T-cell (primary cell): Measurements from ENCODE around the gene UNC5C. TPM values are rescaled to one million over a fixed set of nuclear protein-coding genes. Genes with fewer than 3 reads are reported as not detected.

ENCODE experiments used
- ATAC-seq, 4 experiments: fragments of 200-7000 bp in 3 of 4; fragments of 150-1000 bp in 1 of 4; cut with Tn5 transposase; replicated peaks in 1 of 4; 1 replicate in 3 of 4; 2 replicates in 1 of 4; pipeline ENCODE4 v1.10.0; 2021; ENCODE audit warnings: moderate library complexity in 3 of 4, mild to moderate bottlenecking in 2 of 4, moderate number of reproducible peaks in 1 of 4
- CTCF ChIA-PET, 2 donors: fragments of 300-600 bp; sonication (Branson Sonifier 250); formaldehyde crosslinking; loops; one replicate each; lab custom pipeline; 2022; ENCODE audit warnings: antibody characterized with exemption in 2 of 2; lab: Charles Lee
- POLR2A ChIA-PET, 2 donors: fragments of 300-600 bp; sonication (Branson Sonifier 250); formaldehyde crosslinking; loops; one replicate each; lab custom pipeline; 2022; ENCODE audit warnings: antibody characterized with exemption in 2 of 2; lab: Charles Lee
- DNase-seq, 35 experiments: peaks; one replicate each; pipeline versions ENCODE4 v3.0.0 to v3.0.0-alpha.2; 2013 to 2023
- H3K27ac ChIP-seq: one replicate; pipeline ENCODE4 v1.5.1; 2013; ENCODE audit warnings: low read length
- H3K27me3 ChIP-seq, 2 experiments: replicated peaks in 1 of 2; 1 replicate in 1 of 2; 2 replicates in 1 of 2; pipeline versions ENCODE4 v1.6.1 to v1.7.0; 2013; ENCODE audit warnings: low read length in 1 of 2, mixed read lengths in 1 of 2; ENCODE audit not compliant: control insufficient read depth in 2 of 2, insufficient read depth in 2 of 2; ENCODE audit errors: extremely low read depth in 1 of 2
- H3K36me3 ChIP-seq, 2 donors: 1 replicate in 1 of 2; 2 replicates in 1 of 2; pipeline versions ENCODE4 v1.6.1 to v1.7.0; 2013; ENCODE audit warnings: low read length in 1 of 2; ENCODE audit not compliant: control insufficient read depth in 2 of 2, insufficient read depth in 1 of 2; ENCODE audit errors: extremely low read depth in 1 of 2
- H3K4me1 ChIP-seq, 2 experiments: 1 replicate in 1 of 2; 2 replicates in 1 of 2; pipeline versions ENCODE4 v1.6.1 to v1.7.0; 2013; ENCODE audit warnings: low read length in 2 of 2, mixed read lengths in 1 of 2; ENCODE audit not compliant: insufficient read depth in 2 of 2, control insufficient read depth in 1 of 2; ENCODE audit errors: extremely low read depth in 1 of 2
- H3K4me3 ChIP-seq, 2 donors: 1 replicate in 1 of 2; 2 replicates in 1 of 2; pipeline versions ENCODE4 v1.5.1 to v1.7.0; 2013; ENCODE audit warnings: mild to moderate bottlenecking in 2 of 2, low read length in 1 of 2, moderate library complexity in 1 of 2; ENCODE audit not compliant: control insufficient read depth in 1 of 2; ENCODE audit errors: extremely low read depth in 1 of 2
- H3K9me3 ChIP-seq: 2 replicates; pipeline ENCODE4 v1.7.0; 2013
- H3K27ac Mint-ChIP-seq, 2 donors: one replicate each; pipeline ENCODE4 v1.8.0; 2020 to 2021; ENCODE audit warnings: mild to moderate bottlenecking in 2 of 2, mixed read lengths in 2 of 2
- H3K27me3 Mint-ChIP-seq, 2 donors: one replicate each; pipeline ENCODE4 v1.8.0; 2021 to 2022; ENCODE audit warnings: mixed read lengths in 2 of 2
- H3K36me3 Mint-ChIP-seq: one replicate; pipeline ENCODE4 v1.8.0; 2021; ENCODE audit warnings: mixed read lengths
- H3K4me1 Mint-ChIP-seq, 3 donors: one replicate each; pipeline ENCODE4 v1.8.0; 2020 to 2022; ENCODE audit warnings: mixed read lengths in 3 of 3, mild to moderate bottlenecking in 1 of 3
- H3K4me3 Mint-ChIP-seq, 3 donors: one replicate each; pipeline ENCODE4 v1.8.0; 2020 to 2022; ENCODE audit warnings: mild to moderate bottlenecking in 3 of 3, mixed read lengths in 3 of 3, moderate library complexity in 3 of 3
- H3K9me3 Mint-ChIP-seq, 3 donors: one replicate each; pipeline ENCODE4 v1.8.0; 2020 to 2022; ENCODE audit warnings: mixed read lengths in 3 of 3
- WGBS: methylation state at CpG from one replicate; pipeline ENCODE4 v1.1.5; 2013; ENCODE audit warnings: missing lambda C conversion rate; ENCODE audit not compliant: insufficient coverage; 5-methylcytosine and 5-hydroxymethylcytosine counted together
- total RNA-seq, 35 experiments: library from RNA in 6 of 35; stranded (reverse) in 6 of 35; fragments of 120-200 nt in 1 of 35; gene quantifications; one replicate each; pipeline versions ENCODE4 v1.2.1 to v1.2.4 and lab custom pipeline; 2013 to 2026

Gene UNC5C
- total RNA-seq, 5 donors from 2014 or later (not counting 1 experiment from before 2014, with no cell fraction given), result not detected

DNA sequence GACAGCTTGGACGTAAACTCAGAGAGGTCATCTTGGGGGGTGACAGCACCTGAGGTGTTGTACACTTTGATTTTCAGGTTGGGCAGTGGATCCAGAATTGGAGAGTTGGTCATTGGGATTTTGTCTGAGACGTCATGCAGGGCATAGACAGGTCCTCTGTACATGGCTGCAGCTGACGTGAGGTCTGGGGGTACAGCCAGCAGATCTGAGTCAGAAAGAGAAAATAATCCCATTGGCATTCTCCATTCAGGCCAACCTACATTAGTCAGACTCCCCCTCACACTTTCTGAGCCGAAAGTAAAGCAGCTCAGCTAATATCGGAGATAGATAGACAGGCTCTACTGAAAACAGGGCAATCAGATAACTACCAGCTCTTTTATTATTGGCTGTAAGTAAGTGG is 329.7 kb downstream of the UNC5C start:
- no peaks in the 10 kb centered on the region for H3K4me1 ChIP-seq
- DNase-seq, result no peak
- no peak overlapping the region for H3K4me3 ChIP-seq
- CTCF ChIA-PET, result no interaction called here
- no peaks in the 10 kb centered on the region for H3K36me3 ChIP-seq
- no peaks in the 10 kb centered on the region for H3K9me3 ChIP-seq
- 92% methylated on average over 2 of the region's 5 CpGs for WGBS
- Mint-ChIP-seq H3K36me3 (no peaks in the 10 kb centered on the region), H3K4me3 (no peak overlapping the region), H3K9me3 (no peaks in the 10 kb centered on the region), H3K27ac (no peak overlapping the region), H3K4me1 (no peaks in the 10 kb centered on the region), H3K27me3 (no peaks in the 10 kb centered on the region)
- no peak overlapping the region for H3K27ac ChIP-seq
- ATAC-seq, result no peak
- no peaks in the 10 kb centered on the region for H3K27me3 ChIP-seq
- POLR2A ChIA-PET, result no interaction called here

DNA sequence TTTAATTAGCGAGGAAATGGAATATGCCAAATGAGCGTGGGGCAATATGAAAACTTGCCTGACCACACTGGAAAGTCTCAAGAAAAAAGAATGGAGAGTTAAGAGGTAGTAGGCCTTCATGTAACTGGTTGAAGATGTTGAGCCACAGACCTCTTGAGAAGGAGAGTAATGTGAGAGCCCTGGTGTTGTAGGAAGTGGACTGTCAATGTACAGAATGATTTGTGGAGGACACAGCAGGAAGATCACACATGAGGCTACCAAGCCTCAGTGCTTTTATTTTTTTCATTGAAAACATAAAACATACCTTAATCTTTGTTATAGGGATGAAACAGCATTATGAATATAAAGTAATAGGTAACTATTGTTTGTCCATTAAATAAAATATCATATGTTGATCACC is 331.6 kb downstream of the UNC5C start:
- no peak for DNase-seq
- no peak overlapping the region for H3K4me3 Mint-ChIP-seq

DNA sequence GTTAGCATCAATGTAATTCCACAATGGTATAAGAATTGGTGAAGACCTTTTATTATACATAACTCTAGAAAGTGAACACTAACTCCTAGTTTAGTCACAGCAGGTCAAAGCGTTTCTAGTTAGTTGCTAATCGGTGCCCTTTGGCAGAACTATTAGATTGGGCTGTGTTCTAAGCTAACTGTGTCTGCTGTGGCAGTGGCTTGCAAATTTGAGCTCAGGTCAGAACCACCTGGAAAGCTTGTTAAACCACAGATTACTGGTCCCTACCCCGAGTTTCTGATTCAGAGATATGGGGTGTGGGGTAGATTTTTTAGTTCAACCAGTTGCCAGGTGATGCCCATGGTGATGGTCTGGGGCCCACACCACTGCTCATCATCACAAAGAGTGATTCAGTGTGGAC is 332.1 kb downstream of the UNC5C start:
- Mint-ChIP-seq H3K27me3 (peaks cover 0 to 3% of the 10 kb centered on the region in 2 donors), H3K36me3 (no peaks in the 10 kb centered on the region), H3K9me3 (no peaks in the 10 kb centered on the region), H3K4me1 (no peaks in the 10 kb centered on the region), H3K27ac (no peak overlapping the region), H3K4me3 (no peak overlapping the region)
- ChIA-PET CTCF (no interaction called here), POLR2A (no interaction called here)
- Histone ChIP-seq H3K4me3 (no peak overlapping the region), H3K27ac (no peak overlapping the region), H3K27me3 (no peaks in the 10 kb centered on the region), H3K36me3 (no peaks in the 10 kb centered on the region), H3K4me1 (no peaks in the 10 kb centered on the region), H3K9me3 (no peaks in the 10 kb centered on the region)
- ATAC-seq (no peak), DNase-seq (no peak)
- no CpG with 5 or more reads among the region's 3 CpGs for WGBS

More for the DNA sequence above, 331.6 kb downstream of the UNC5C start:
- H3K27me3 ChIP-seq, result no peaks in the 10 kb centered on the region
- ChIA-PET CTCF (no interaction called here), POLR2A (no interaction called here)
- Mint-ChIP-seq H3K27me3 (peaks cover 0 to 3% of the 10 kb centered on the region in 2 donors), H3K4me1 (no peaks in the 10 kb centered on the region), H3K9me3 (no peaks in the 10 kb centered on the region), H3K36me3 (no peaks in the 10 kb centered on the region), H3K27ac (no peak overlapping the region)
- WGBS, result 91% methylated on average over 2 of the region's 2 CpGs
- no peak overlapping the region for H3K27ac ChIP-seq
- no peak overlapping the region for H3K4me3 ChIP-seq
- no peaks in the 10 kb centered on the region for H3K4me1 ChIP-seq
- ATAC-seq, result no peak
- H3K36me3 ChIP-seq, result no peaks in the 10 kb centered on the region
- H3K9me3 ChIP-seq, result no peaks in the 10 kb centered on the region

DNA sequence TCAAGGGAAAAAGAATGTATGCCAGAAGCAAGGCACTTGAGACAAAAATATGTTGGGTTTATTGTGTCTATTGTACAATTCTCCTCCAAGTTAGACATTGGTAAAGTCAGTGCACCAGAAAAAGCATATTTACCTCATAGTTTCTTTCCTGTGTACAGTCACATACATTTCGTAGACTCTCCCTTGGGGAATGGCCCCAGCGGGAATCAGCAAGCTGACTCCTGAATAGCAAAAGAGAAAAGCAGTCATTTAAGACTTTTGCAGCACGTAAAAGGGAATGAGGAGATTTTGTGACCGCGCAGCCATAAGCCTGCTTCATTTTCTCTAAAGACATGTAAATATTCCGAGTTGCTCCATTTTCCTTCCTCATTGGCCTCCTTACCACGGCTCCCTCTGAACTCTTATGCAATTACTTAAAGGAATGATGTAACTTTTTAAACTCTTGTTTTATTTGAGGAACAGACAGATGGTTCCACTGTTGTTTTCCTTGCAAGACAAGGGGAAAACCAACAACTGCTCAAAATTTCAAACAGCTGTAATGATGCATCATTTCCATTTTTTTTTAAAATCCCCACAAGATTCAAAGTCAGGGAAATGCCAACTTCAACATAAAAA is 332.7 kb downstream of the UNC5C start:
- Mint-ChIP-seq H3K36me3 (no peaks in the 10 kb centered on the region), H3K4me3 (no peak overlapping the region), H3K27ac (no peak overlapping the region), H3K9me3 (no peaks in the 10 kb centered on the region), H3K27me3 (peaks cover 0 to 3% of the 10 kb centered on the region in 2 donors), H3K4me1 (no peaks in the 10 kb centered on the region)
- DNase-seq, result no peak
- no peaks in the 10 kb centered on the region for H3K36me3 ChIP-seq
- no peak overlapping the region for H3K27ac ChIP-seq
- H3K27me3 ChIP-seq, result no peaks in the 10 kb centered on the region
- H3K9me3 ChIP-seq, result no peaks in the 10 kb centered on the region
- POLR2A ChIA-PET, result no interaction called here
- CTCF ChIA-PET, result no interaction called here
- no peaks in the 10 kb centered on the region for H3K4me1 ChIP-seq
- no peak for ATAC-seq
- no peak overlapping the region for H3K4me3 ChIP-seq
- WGBS, result 100% methylated on average over 1 of the region's 7 CpGs

DNA sequence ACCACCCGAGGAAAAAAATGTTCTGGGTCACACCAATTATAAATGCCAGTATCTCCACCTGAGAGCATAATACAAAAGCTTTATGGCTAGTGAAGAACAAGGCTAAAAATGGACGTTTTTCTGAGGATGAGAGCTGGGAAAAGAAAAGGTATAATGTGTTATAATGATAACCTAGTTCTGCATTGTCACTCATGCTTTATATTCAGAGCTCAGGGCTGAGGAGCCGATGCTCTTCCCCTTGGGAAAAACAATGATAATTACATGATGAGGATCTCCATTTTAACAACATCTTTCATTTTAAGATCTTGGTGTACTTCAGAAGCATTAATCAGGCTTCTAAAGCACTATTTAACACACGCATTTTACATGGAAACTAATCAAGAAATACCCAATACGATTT is 333.7 kb downstream of the UNC5C start:
- ChIA-PET POLR2A (no interaction called here), CTCF (no interaction called here)
- Mint-ChIP-seq H3K9me3 (no peaks in the 10 kb centered on the region), H3K4me1 (no peaks in the 10 kb centered on the region), H3K27ac (no peak overlapping the region), H3K4me3 (no peak overlapping the region), H3K27me3 (peaks cover 0 to 3% of the 10 kb centered on the region in 2 donors), H3K36me3 (no peaks in the 10 kb centered on the region)
- Histone ChIP-seq H3K27me3 (no peaks in the 10 kb centered on the region), H3K4me3 (no peak overlapping the region), H3K9me3 (no peaks in the 10 kb centered on the region), H3K27ac (no peak overlapping the region), H3K36me3 (no peaks in the 10 kb centered on the region), H3K4me1 (no peaks in the 10 kb centered on the region)
- DNase-seq (no peak), ATAC-seq (no peak)
- WGBS, result 67% methylated on average over 1 of the region's 5 CpGs

DNA sequence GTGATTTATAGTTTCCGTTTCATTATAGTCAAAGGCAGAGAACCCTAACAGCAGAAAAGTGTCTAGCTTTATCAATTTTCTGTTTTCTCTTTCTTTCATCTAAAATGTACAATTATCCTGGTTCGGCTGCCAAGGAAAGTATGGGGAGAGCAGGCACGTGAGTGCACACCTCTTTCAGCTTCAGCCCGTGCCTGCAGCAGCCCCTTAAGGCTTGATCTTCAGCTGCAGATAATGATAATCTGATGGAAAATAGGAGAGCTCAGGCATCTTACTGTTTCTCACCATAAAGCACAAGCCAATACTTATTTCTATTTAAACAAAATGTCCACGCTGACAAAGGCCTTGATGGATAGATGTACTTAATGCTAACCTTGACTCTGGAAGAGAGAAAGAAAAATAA is 334.4 kb downstream of the UNC5C start:
- peaks cover 0 to 3% of the 10 kb centered on the region in 2 donors for H3K27me3 Mint-ChIP-seq
- DNase-seq, result no peak
- H3K27ac Mint-ChIP-seq, result no peak overlapping the region
- no peaks in the 10 kb centered on the region for H3K4me1 Mint-ChIP-seq
- Histone ChIP-seq H3K4me3 (no peak overlapping the region), H3K36me3 (no peaks in the 10 kb centered on the region), H3K4me1 (no peaks in the 10 kb centered on the region), H3K9me3 (no peaks in the 10 kb centered on the region), H3K27ac (no peak overlapping the region), H3K27me3 (no peaks in the 10 kb centered on the region)
- POLR2A ChIA-PET, result no interaction called here
- no CpG with 5 or more reads among the region's 5 CpGs for WGBS
- no peak overlapping the region for H3K4me3 Mint-ChIP-seq
- H3K9me3 Mint-ChIP-seq, result no peaks in the 10 kb centered on the region
- H3K36me3 Mint-ChIP-seq, result no peaks in the 10 kb centered on the region
- ATAC-seq, result no peak
- CTCF ChIA-PET, result no interaction called here

DNA sequence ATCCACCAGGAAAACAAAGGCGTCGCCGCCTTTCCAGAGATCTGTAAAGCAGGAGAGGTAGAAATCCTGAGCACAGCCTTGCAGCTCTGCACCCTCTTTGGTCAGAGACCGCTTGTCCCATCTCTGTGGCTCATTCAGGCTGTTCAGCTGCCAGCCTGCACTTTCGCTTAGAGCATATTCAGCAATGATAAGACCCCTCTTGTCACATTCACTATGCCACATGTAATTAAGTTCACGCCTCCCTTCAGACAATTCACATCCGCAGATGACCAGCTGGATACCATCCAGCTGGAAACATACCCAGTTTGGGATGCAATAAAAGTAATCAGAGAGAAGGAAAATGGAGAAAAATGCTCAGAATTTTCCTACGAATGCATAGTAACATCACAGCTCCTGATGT is 335.4 kb downstream of the UNC5C start:
- Mint-ChIP-seq H3K4me3 (no peak overlapping the region), H3K4me1 (no peaks in the 10 kb centered on the region), H3K27me3 (peaks cover 0 to 3% of the 10 kb centered on the region in 2 donors), H3K36me3 (no peaks in the 10 kb centered on the region), H3K27ac (no peak overlapping the region), H3K9me3 (no peaks in the 10 kb centered on the region)
- no peak overlapping the region for H3K4me3 ChIP-seq
- POLR2A ChIA-PET, result no interaction called here
- WGBS, result 79% methylated on average over 6 of the region's 8 CpGs
- no peaks in the 10 kb centered on the region for H3K4me1 ChIP-seq
- CTCF ChIA-PET, result interaction anchor here in 1 of 2 donors (0.6 kb wide), 2 partner anchors 220 to 693 kb away, joined by 3 read pairs; no protein-coding TSS in a partner anchor
- H3K9me3 ChIP-seq, result no peaks in the 10 kb centered on the region
- H3K27ac ChIP-seq, result no peak overlapping the region
- H3K36me3 ChIP-seq, result no peaks in the 10 kb centered on the region
- H3K27me3 ChIP-seq, result no peaks in the 10 kb centered on the region
- ATAC-seq, result no peak
- DNase-seq, result no peak
